GM21381 (cell line): ENCODE measurements around the gene BCAS1.
A peak's percentile ranks its signal among the peaks of the same experiment; 100 is the strongest.
"Not testable (repeated sequence)": the region's sequence is repeated elsewhere in the genome, so short reads cannot be mapped to it uniquely, and the experiment has no call there.

Source experiments
- ATAC-seq: cut with Tn5 transposase; IDR thresholded peaks from one replicate; pipeline ENCODE4 v1.9.1; 2021; ENCODE audit warnings: mild to moderate bottlenecking, moderate library complexity; ENCODE audit not compliant: unreplicated experiment

BCAS1 gene

GRCh38 chr20:54020868-54021267 is 49.5 kb downstream of the BCAS1 start:
- ATAC-seq = no peak

GRCh38 chr20:54020348-54020747 is 50.0 kb downstream of the BCAS1 start:
- ATAC-seq = no peak

- ATAC-seq = no peak
Measured at GRCh38 chr20:54019585-54019984, 50.8 kb downstream of the BCAS1 start.

GRCh38 chr20:54019127-54019526 is 51.3 kb downstream of the BCAS1 start:
- ATAC-seq = no peak

- peak; percentile 87 for ATAC-seq
Measured at GRCh38 chr20:54017846-54018245, 52.5 kb downstream of the BCAS1 start.

- no peak for ATAC-seq
Measured at GRCh38 chr20:54015496-54015895, 54.9 kb downstream of the BCAS1 start.

GRCh38 chr20:54014293-54014926 is 56.0 kb downstream of the BCAS1 start:
- no peak for ATAC-seq

GRCh38 chr20:54013471-54013870 is 56.9 kb downstream of the BCAS1 start:
- ATAC-seq = no peak

GRCh38 chr20:54011346-54011745 is 59.0 kb downstream of the BCAS1 start:
- ATAC-seq = no peak

- ATAC-seq = not testable (repeated sequence)
Measured at GRCh38 chr20:54006216-54006615, 64.2 kb downstream of the BCAS1 start.

GRCh38 chr20:54005524-54005923 is 64.9 kb downstream of the BCAS1 start:
- no peak for ATAC-seq

GRCh38 chr20:54004445-54004844 is 65.9 kb downstream of the BCAS1 start:
- peak; percentile 95 for ATAC-seq

- no peak for ATAC-seq
Measured at GRCh38 chr20:54002741-54003140, 67.7 kb downstream of the BCAS1 start.

- ATAC-seq = no peak
Measured at GRCh38 chr20:54002056-54002575, 68.3 kb downstream of the BCAS1 start.

- ATAC-seq = no peak
Measured at GRCh38 chr20:54000914-54001313, 69.5 kb downstream of the BCAS1 start.

- ATAC-seq = no peak
Measured at GRCh38 chr20:54000262-54000661, 70.1 kb downstream of the BCAS1 start.

GRCh38 chr20:53999077-53999476 is 71.3 kb downstream of the BCAS1 start:
- no peak for ATAC-seq

GRCh38 chr20:53996584-53997486 is 73.6 kb downstream of the BCAS1 start:
- no peak for ATAC-seq

- ATAC-seq = no peak
Measured at GRCh38 chr20:53995949-53996348, 74.4 kb downstream of the BCAS1 start.

- no peak for ATAC-seq
Measured at GRCh38 chr20:53994088-53994487, 76.3 kb downstream of the BCAS1 start.

- no peak for ATAC-seq
Measured at GRCh38 chr20:53993310-53993709, 77.1 kb downstream of the BCAS1 start.
